GM19468 (cell line): Measurements from ENCODE around the gene RSRC1.
A peak's percentile ranks its signal among the peaks of the same experiment; 100 is the strongest.
"Not testable (repeated sequence)": the region's sequence is repeated elsewhere in the genome, so short reads cannot be mapped to it uniquely, and the experiment has no call there.

Experiments used
- ATAC-seq: cut with Tn5 transposase; IDR thresholded peaks from one replicate; pipeline ENCODE4 v1.9.1; 2021; ENCODE audit warnings: mild to moderate bottlenecking, moderate library complexity, moderate number of reproducible peaks; ENCODE audit not compliant: unreplicated experiment; ENCODE audit errors: extremely low read depth

The RSRC1 gene

GRCh38 chr3:158109804-158110657 is at the start of gene RSRC1:
TSS of gene RSRC1 (plus strand) at chr3:158110089. CDS start at chr3:158122105, 12,016 bp downstream.
- ATAC-seq = peak; percentile 71

GRCh38 chr3:158065574-158065973 is 44.3 kb upstream of the RSRC1 start:
- ATAC-seq = not testable (repeated sequence)

- ATAC-seq = no peak
These were observed 37.1 kb upstream of the RSRC1 start for GRCh38 chr3:158072790-158073189.

- ATAC-seq = no peak
These were observed 35.3 kb upstream of the RSRC1 start for GRCh38 chr3:158074591-158074990.

- ATAC-seq = no peak
These were observed 30.3 kb upstream of the RSRC1 start for GRCh38 chr3:158079599-158079998.

GRCh38 chr3:158084651-158085050 is 25.2 kb upstream of the RSRC1 start:
- ATAC-seq = no peak

GRCh38 chr3:158085358-158085757 is 24.5 kb upstream of the RSRC1 start:
- no peak for ATAC-seq

- ATAC-seq = no peak
These were observed 24.0 kb upstream of the RSRC1 start for GRCh38 chr3:158085931-158086330.

- no peak for ATAC-seq
These were observed 23.5 kb upstream of the RSRC1 start for GRCh38 chr3:158086361-158086760.

- ATAC-seq = no peak
These were observed 23.1 kb upstream of the RSRC1 start for GRCh38 chr3:158086776-158087175.

GRCh38 chr3:158091531-158091930 is 18.4 kb upstream of the RSRC1 start:
- no peak for ATAC-seq

GRCh38 chr3:158093526-158093925 is 16.4 kb upstream of the RSRC1 start:
- ATAC-seq = no peak

GRCh38 chr3:158094235-158095110 is 15.4 kb upstream of the RSRC1 start:
- ATAC-seq = peak; percentile 35

GRCh38 chr3:158095111-158095813 is 14.6 kb upstream of the RSRC1 start:
- no peak for ATAC-seq

- no peak for ATAC-seq
These were observed 13.8 kb upstream of the RSRC1 start for GRCh38 chr3:158095814-158096704.

GRCh38 chr3:158097081-158097592 is 12.8 kb upstream of the RSRC1 start:
- ATAC-seq = no peak

- peak; percentile 93 for ATAC-seq
These were observed 12.1 kb upstream of the RSRC1 start for GRCh38 chr3:158097593-158098308.

GRCh38 chr3:158098309-158098639 is 11.6 kb upstream of the RSRC1 start:
- ATAC-seq = no peak
